Dedifferentiated amniotic fluid mesenchymal stem cell (primary cell): ENCODE measurements around the gene LRP1B.

ENCODE experiments used
- DNase-seq: peaks from one replicate; pipeline ENCODE4 v3.0.0-alpha.2; 2016; ENCODE audit errors: extremely low spot score

LRP1B gene

DNA sequence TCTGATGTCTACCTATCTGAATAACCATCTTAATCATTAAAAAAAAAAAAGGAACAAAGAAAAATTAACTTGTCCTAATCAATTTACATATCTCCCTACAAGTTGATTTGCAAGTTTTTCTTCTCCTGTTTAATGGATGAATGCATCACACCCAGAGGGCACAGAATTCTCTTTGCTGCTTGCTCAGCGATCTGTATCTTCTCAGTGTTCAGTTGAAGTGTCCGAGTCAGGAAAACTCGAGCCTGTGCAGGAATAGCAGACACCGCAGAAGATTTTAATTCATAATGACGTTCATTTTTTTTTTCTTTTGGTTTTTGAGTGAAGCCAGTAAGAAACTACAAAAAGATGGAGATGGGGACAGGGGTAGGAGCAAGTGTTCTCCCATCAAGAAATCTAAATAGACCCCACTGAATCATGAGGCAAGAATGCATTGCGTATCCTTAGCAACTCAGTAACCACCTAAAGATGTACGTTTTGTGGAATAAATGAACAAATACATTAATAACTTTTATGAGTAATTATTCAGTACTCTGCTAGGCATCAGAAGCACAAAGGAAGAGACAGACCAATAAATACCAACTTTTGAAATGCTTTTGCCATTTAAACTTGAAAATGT lies 675.5 kb downstream of the LRP1B start:
- DNase-seq = no peak

DNA sequence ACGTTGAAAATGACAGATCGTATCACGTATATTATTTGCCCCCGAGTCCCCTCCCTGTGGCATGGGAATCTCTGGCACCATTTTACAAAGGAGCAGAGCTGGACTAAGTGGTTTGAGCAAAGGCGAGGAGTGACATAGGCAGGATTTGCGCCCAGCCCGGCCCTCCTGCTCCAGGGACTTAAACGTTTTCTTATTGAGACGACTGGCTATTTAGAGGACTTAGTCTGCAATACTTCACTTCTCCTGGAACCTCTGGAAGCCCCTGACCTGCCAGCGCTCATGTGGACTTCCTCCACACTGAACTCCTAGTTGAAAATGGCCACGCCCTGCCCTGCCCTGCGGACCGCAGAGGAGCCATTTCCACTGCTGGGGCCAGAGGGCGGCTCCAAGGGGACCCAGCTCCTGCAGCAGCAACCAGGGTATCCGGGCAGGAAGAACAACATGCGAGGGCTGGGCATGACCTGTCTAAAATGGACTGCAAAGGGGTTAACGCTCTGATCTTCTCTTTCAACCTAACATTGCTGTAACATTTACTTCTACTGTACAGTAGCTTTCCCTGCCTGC lies 690.7 kb downstream of the LRP1B start:
- DNase-seq = no peak

DNA sequence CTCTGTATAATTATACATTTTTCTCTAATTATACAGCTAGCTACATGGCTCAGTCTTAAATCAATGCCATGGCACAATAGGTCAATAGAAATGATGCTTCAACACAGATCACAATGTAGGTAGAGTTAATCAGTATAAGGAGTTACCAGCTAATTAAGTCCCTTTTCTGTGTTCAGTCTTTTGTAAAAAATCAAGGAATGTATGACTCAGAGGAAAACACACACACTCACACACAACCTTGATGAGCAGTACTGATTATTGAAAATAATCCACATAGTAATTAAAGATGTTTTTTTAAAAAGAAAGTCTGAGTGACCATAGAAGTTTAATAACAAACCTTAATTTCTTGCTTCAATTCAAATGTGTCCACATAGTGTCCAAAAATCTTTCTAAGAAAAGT lies 691.3 kb downstream of the LRP1B start:
- no peak for DNase-seq

DNA sequence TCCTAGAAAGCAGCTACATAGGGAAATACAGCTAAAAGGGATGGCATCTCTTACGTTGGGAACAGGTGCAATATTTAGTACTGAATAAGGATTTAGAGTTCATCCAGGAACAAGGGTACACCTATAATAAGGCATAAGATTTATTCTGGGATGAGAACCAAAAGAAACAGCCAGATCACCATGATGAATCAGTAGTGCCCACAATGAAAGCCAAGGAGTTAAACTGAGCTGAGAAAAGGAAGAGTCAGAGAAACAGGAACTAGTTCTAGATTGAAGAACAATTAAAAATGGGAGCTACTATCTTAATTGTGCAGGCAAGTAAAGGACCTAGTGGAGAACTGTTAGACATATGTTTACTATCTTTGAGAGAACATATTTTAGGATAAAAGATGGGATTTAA lies 692.3 kb downstream of the LRP1B start:
- no peak for DNase-seq

DNA sequence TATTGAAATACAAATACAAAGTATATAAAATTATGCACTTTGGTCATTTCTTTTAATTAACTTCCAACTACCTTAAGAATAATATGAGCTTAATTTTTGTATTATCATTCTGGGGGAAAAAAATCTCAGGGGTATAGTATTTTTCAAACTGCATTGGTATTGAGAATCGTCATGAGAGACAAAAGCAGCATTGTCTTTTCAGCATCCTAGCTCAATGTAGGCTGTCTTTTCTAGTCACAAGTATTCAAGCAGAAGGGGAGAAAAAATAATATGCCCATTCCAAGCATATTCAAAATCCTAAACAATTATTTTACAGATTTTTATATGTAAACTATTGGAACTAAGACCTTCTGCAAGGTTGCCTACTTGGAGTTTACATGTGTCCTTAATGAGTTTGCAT lies 693.3 kb downstream of the LRP1B start:
- DNase-seq = no peak

DNA sequence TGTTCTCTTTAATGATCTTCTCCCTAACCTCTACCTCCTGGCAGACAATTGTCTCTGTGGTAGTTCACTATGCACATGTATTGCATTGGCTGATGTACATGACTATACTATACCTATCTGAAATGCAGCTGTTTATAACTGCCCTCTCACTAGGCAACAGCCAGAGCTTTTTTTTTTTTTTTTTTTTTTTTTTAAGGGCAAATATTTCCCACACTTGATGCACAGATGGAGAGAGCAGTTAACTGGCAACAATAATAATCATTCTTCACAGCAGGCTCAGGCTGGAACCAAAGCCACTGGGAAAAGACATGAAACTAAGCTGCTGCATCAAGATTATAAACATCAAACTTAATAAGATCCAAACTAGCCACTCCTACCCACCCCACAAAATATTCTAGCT lies 707.7 kb downstream of the LRP1B start:
- DNase-seq = no peak

DNA sequence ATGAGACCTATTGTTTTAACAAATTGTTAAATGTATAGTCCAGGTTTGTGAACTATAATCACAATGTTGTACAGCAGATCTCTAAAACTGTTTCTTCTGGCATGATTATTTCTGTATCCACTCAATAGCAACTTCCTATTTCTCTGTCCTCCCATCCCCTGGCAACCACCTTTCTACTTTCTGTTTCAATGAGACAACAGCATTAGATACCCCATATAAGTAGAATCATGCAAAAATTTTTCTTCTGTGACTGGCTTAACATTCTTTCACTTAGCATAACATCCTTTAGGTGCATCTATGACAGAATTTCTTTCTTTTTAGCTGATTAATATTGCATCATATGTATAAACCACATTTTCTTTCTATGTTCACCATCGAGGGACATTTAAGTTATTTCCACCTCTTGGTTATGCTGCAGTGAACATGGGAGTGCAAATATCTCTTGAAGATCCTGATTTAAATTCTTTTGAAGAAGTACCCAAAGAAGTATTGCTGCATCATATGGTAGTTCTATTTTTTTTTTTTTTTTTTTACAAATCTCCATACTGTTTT lies 713.5 kb downstream of the LRP1B start:
- DNase-seq = no peak

DNA sequence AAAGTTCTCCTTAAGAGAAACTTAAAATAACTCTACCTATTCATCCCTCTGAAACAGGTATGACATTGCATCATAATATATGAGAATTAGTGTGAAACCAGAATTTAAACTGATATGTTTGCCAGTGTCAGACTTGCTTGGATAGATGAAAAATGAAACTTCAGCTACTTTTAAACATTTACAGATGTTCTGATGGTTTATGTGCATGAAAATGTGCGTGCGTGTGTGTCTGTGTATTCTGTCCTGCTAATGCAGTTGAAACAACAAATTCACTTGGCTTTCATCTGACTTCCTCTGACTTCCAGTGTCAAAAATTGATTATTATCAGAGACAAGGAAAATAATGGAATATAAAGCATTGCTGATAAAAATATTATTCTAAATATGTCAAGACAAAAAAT lies 719.4 kb downstream of the LRP1B start:
- no peak for DNase-seq

DNA sequence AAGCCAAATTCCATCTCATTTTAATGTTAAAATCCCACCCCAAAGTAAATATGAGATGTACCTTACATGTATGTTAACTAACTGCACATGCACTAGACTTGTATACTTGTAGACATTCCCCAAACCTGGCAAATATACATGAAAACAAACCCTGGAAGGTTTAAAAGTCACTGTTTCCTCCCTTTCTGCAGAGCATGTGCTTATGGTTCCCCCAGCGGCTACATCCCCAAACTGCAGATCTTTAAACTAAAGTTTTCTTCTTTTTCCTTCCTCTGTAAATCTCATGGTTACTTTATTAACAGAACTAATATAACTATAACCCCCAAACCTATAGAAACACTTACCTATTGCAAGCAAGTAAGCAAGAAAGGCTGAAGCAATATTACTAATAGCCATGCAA lies 731.5 kb downstream of the LRP1B start:
- DNase-seq = no peak

DNA sequence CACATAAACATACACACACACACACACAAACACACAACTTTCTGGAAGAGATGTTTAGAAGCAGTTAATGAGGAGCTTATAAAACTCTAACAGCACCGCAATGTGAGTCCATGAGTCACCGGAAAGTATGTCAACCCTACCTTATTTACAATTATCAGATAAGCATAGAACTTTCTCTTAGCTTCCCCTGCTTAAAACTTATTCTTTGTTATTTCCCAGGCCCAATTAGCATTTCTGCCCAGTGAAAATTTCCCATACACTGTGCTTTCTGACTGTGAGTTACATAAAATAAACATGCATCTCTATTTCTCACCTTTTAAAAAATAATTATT lies 737.6 kb downstream of the LRP1B start:
- DNase-seq = no peak

DNA sequence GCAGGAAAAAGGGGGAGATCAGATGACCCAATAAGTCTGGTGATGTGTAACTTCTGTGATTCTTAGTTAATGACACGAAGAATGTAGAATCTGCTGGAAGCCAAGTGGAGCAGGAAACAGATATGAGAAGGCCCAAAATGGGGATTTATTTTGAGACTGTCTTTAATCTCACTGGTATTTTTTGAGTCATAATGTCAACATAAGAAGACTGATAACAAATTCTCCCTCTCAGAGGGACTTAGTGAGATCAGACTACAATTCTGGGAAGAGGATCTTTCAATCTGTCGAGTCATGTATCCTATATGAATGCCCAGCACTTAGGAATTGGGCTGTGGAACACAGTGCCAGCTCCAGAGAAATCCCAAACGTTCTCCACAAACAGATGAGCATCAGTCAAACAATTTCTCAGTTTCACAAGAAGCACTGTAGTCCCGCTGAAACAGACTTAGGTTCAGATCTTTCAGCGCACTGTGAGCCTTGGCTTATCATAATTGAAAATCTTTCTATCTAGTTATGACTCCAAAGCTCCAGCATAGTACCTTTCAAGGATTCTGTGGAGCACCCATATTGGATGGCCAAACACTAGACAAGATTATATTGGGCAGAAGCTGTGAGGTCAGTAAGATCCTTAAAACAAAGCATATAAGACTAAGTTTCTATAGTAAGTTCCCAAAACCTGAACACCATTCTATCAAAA lies 738.2 kb downstream of the LRP1B start:
- DNase-seq = peak; percentile 54

DNA sequence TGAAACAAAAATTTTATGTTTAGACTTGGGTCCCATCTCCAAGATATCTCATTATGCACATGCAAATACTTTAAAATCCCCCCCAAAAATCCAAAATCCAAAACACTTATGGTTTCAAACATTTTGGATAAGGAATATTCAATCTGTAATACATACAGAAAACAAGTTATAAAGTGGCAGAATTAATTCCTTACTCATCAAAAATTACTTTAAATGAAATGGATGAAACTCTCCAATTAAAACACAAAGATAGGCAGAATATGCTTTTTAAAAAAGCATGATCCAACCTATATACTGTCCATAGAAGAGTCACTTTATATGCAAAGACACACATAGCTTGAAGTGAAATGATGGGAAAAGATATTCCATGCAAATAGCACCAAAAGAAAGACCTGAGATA lies 744.6 kb downstream of the LRP1B start:
- no peak for DNase-seq

DNA sequence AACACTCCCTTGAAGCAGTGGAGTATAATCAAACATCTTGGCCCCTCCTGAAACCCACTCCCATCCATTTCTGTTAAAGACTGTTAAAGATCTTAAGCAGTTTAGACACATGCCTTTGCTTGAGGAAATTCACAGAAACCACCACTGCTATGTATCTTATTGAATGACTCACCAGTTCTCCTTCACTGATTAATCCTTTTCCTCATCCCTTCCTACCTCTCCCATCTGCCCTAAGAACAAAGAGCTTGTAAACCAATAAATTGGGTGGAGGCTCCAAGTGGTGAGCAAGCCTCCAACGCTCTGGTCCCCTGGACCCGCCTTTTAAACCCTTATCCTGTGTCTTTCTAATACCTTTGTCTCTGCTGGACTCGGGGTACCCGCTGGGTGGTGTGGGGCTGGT lies 746.1 kb downstream of the LRP1B start:
- no peak for DNase-seq

DNA sequence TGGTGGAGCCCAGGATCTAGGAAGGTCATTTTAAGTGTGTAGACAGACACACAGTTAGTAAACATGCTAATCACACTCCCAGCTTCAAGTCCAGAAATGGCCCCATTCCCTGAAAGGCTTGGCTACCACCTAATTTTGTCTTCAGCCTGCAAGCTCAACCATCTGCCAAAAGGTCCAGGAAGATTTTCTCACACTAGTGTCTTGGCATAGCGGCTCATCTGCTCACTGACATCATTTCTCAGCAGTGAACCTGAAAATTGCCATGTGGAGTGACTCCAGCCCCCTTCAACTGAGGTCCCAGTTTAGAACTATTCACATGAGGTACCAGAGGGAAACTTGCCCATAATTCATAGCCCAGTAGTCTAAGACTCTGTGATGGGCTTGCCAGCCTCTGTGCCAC lies 748.9 kb downstream of the LRP1B start:
- no peak for DNase-seq

DNA sequence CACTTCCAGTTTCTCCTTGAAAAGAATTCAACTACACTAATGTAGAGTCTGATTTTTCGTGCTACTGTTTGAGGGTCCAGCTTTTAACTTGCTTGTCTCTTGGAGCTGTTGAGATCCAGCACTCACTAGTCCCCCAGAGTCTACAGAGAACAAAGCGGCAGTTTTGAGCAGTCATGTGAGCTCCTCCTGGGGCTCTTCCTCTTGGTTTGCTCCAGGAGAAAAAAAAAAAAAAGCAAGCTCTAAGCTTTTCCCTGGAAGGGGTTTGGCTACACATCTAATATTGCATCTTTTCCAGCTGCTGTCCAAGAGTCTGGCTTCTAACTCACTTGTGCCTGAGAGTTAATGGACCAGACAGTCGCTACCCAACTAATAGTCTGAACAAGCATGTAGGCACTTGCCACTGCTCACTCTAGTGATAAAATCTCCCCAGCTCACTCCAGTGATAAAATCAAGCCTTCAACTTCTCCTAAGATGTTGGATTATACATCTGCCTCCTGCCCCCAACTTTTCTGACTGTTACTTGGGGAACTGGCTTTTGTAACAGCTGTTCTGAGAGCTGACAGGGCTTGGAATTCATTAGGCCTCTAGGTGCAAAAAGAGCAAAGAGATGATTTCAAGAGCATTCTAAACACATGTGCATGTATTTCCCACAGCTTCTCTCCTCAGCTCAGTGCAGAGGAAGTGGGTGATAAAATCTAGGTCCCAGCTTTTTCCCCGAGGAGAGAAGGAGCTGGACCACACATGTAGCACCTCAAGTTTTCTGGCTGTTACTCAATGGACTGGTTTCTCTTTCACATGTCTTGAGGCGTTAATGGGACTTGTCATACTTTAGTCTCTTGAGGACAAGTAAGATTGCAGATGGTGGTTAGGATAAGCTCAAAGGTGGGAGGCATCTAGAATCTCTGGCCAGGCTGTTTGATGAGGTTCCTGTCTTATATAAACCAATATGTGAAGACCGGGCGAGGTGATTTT lies 750.5 kb downstream of the LRP1B start:
- no peak for DNase-seq

DNA sequence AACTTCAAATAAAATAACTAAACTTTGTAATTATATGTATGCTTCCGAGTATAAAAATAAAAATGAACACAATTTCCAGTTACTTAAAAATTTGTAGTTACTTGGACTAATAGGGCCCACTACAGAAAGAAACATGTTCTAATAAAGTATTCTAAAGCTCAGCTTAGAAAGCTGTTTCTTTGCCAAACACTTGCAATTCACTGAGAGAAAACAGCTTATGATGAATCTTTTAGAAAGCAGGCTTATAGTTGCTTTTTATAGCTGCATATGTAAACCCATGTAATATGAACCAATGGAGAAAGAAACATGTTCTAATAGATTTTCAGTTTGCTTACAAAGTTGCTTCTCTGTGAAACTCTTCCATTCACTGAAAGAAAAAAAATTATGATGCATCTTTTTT lies 766.0 kb downstream of the LRP1B start:
- no peak for DNase-seq

DNA sequence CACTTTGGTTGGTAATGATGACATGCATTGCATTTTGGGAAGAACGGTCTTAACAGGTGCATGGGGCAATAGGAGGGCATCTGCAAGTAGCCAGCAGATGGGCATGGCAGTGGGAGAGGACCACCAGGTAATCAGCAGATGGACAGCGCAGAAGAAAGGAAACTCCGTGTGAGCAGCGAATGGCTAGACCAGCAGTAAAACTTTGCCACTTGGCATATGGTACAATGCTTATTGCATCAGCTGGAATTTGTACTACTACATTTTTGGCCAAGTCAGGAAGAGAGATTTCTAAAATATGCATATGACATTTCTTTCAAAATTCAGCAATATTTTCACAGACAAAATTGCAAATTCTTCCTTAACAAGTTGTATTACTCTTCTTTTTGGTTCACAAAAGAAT lies 768.5 kb downstream of the LRP1B start:
- DNase-seq = peak; percentile 15

DNA sequence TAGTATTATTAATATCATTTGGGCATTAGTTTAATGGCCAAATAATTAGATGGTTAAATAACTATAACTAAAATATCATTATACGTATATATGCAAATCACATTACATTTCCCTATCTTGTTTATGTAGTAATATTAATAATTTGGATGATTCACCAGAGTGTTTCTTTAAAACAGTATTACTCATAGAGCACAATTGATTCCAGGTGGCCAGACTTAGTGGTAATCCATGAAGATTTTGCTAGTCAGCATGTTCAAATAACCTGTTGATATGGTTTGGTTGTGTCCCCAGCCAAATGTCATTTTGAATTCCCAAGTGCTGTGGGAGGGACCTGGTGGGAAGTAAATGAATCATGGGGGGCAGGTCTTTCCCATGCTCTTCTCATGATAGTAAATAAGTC lies 782.3 kb downstream of the LRP1B start:
- no peak for DNase-seq

DNA sequence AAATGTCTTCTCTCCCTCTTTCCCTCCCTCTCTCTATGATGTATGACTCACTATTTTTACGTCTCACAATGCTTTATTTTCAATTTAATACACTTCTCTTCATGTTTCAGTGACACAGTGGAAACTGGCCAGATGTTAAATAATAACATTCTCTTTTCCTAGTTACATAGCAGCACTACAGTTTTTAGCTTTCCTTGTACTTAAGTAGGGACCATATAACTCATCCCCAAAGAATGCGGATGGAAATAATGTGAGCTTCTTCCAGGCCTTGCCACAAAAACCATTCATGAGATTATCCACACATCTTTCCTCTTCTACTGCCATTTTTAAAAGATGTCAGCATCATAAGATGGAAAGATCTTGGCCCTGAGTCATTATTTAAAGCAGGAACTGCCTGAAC lies 789.4 kb downstream of the LRP1B start:
- peak; percentile 90 for DNase-seq

DNA sequence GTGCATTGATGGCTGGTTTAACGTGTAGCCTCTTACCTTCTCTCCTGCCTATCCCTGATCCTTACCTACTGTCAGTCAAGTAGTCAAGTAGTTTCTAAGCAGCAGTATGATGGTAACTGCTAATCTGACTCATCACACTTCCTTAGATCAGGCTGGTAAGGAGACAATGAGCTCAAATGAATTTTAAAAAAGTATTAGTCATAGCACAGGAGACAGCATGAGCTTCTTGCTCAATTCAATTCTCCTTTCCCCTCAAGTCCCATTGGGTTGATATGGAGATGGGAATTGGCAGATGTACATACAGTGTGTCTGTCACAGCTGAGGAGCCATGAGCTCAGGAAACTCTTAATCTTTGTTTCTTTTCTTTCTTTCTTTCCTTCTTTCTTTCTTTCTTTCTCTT lies 799.7 kb downstream of the LRP1B start:
- DNase-seq = peak; percentile 21

DNA sequence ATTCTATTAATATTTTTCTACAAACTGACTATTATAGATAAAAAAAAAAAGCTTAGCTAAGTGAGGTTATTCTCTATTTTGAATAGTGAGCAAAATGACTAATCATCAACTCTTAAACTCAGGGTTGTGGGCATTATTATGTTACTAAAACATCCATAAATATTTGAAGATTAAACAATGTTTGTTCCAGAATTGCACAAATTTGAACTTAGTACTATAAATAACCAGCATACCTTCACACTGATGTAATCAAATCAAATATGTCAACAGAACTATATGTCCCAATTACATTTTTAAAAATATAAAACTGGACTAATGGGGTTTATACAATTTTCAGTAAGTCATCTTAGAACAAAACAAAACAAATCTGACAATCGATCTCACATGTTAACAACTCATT lies 800.9 kb downstream of the LRP1B start:
- DNase-seq = peak; percentile 17

DNA sequence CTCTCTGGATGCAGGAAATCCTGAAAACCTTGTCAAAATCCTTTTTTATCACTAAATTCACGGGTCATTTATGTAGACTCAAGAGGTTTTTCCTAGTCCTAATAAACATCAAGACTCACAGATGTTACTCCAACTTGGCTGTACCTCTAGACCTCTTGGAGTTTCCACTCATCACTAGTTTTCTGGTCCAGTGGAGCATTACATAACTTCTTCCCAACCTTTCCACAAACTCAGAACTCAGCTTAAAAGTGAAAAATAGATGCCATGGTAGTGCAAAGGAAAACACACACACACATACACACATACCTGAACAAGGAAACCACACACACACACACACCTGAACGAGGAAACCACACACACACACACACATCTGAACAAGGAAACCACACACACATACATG lies 807.2 kb downstream of the LRP1B start:
- DNase-seq = no peak
